Heart right ventricle (tissue), 16 donors: ENCODE measurements around the gene RBBP4. TPM values are rescaled to one million over a fixed set of nuclear protein-coding genes. Genes with fewer than 3 reads are reported as not detected.
A peak's percentile ranks its signal among the peaks of the same experiment; 100 is the strongest.

Experiments used
- ATAC-seq, 8 donors: fragments of 200-7000 bp; cut with Tn5 transposase; one replicate each; pipeline ENCODE4 v1.9.1; 2020; ENCODE audit warnings: mild to moderate bottlenecking in 8 of 8, moderate library complexity in 8 of 8, moderate number of reproducible peaks in 1 of 8
- DNase-seq, 2 donors: peaks; one replicate each; pipeline ENCODE4 v3.0.0-alpha.2; 2020
- H3K27ac ChIP-seq, 10 donors: fragments of 200-600 bp; sonication (generic) in 2 of 10; one replicate each; pipeline versions ENCODE4 v1.5.0 to v1.8.0; 2020 to 2022; ENCODE audit warnings: mild to moderate bottlenecking in 3 of 10
- H3K27me3 ChIP-seq, 7 donors: fragments of 200-600 bp; one replicate each; pipeline ENCODE4 v1.8.0; 2021 to 2022; ENCODE audit warnings: mild to moderate bottlenecking in 2 of 7
- H3K36me3 ChIP-seq, 9 donors: fragments of 200-600 bp; sonication (generic) in 1 of 9; one replicate each; pipeline versions ENCODE4 v1.5.0 to v1.8.0; 2020 to 2022; ENCODE audit warnings: mild to moderate bottlenecking in 2 of 9
- H3K4me1 ChIP-seq, 9 donors: fragments of 200-600 bp; sonication (generic) in 1 of 9; one replicate each; pipeline versions ENCODE4 v1.5.0 to v1.8.0; 2020 to 2022; ENCODE audit warnings: mild to moderate bottlenecking in 4 of 9
- H3K4me3 ChIP-seq, 10 donors: fragments of 200-600 bp; sonication (generic) in 2 of 10; one replicate each; pipeline versions ENCODE4 v1.5.0 to v1.8.0; 2020 to 2022; ENCODE audit warnings: mild to moderate bottlenecking in 7 of 10, moderate library complexity in 2 of 10
- H3K9me3 ChIP-seq, 11 donors: fragments of 200-600 bp in 10 of 11; sonication (generic) in 2 of 11; one replicate each; pipeline versions ENCODE4 v1.5.0 to v1.8.0; 2013 to 2022; ENCODE audit warnings: mild to moderate bottlenecking in 2 of 11, control low read depth in 1 of 11, moderate library complexity in 1 of 11
- WGBS, 2 donors: extraction: QIAGEN DNeasy Blood & Tissue Kit; methylation state at CpG; one replicate each; pipeline ENCODE4 v1.1.7; 2013; ENCODE audit warnings: inconsistent platforms in 1 of 2; 5-methylcytosine and 5-hydroxymethylcytosine counted together
- intact Hi-C, 10 donors: fragments of 100-400 bp; cut with DNase I; formaldehyde crosslinking; loops; one replicate each; pipeline versions ENCODE4 v1.11.1 to v1.14.2; 2022
- polyA plus RNA-seq, 2 donors: library from polyadenylated mRNA; stranded (reverse); fragments of 200-250 nt; gene quantifications; one replicate each; pipeline ENCODE4 v1.2.3, GENCODE V29; 2013
- total RNA-seq, 10 donors: library from RNA; stranded (reverse); fragmentation: NEBNext Ultra II Directional in 3 of 10; extraction: Animal tissue kit (Norgen Biotek cat#: 25700) in 3 of 10; gene quantifications; one replicate each; pipeline versions ENCODE4 v1.2.1 to v1.2.4, GENCODE V29; 2021 to 2023
- TF ChIP-seq, protein P1 (sequence below), 9 donors: fragments of 200-600 bp; sonication (generic) in 2 of 9; IDR thresholded peaks; one replicate each; pipeline versions ENCODE4 v1.5.0 to v1.8.0; 2021 to 2022; ENCODE audit warnings: antibody characterized with exemption in 9 of 9, mild to moderate bottlenecking in 5 of 9, moderate library complexity in 1 of 9
- donor health status: Arrhythmogenic right ventricular cardiomyopathy.
- donor health status: ischemic (EF 13 %, LVEDD 7.1; RV severe dilation, severe dysfunction).
- donor health status: healthy with polysubstance abuse.
- donor health status: DM: no; HTN: yes; CAD: no.
- donor health status: DM: no; HTN: no; CAD: no.
- donor health status: ischemic (EF 25% LVEDD 6.9; RV normal size, moderate dysfunction).
- donor health status: ischemic (EF 25% LVEDD 5.7; RV mildly dilated, moderate dysfunction).
- donor health status: healthy.
- donor health status: DM: yes; HTN: yes; CAD: no.
- donor health status: Ischemic cardiomyopathy.
- donor health status: ischemic (EF 35%, LVEDD 5.7; RV mildly dilated, moderate dysfunction).
- donor health status: nonischemic (EF 11% LVEDD 7.7; RV severe dilation, severe dysfunction).
- donor health status: DM: yes; HTN: yes; CAD: no.
- donor health status: PGD.
- donor health status: ischemic (EF 29% LVEDD 5.4; RV normal size, mild dysfunction).
- donor health status: nonischemic (EF 23%, LVEDD 6.1; RV moderate dilation, normal function).

Gene RBBP4
- total and polyA plus RNA-seq, 12 donors: 17.9 to 119 (median 109) TPM

DNA sequence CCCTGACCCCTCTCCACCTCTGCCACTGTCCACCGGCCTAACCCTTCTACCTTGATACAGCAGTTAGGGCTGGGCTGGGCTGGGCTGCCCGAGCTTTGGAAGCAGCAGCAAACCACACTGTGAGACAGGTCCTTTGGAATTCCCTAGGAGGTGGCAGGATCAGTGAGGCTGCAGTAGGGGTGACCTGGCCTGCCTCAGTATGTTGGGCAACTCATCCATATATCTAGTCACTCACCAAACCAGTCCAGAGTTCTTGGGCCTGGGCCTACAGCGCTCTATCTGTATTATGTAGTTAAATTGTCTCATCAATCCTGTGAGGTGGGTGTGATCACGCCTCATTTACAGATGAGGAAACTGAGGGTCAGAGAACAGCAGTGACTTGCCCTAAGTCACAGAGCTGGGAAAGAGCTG, 64.9 kb downstream of the RBBP4 start:
- no peaks in the 10 kb centered on the region for H3K9me3 ChIP-seq
- H3K27ac ChIP-seq: no peak overlapping the region
- TF ChIP-seq, protein P1, sequence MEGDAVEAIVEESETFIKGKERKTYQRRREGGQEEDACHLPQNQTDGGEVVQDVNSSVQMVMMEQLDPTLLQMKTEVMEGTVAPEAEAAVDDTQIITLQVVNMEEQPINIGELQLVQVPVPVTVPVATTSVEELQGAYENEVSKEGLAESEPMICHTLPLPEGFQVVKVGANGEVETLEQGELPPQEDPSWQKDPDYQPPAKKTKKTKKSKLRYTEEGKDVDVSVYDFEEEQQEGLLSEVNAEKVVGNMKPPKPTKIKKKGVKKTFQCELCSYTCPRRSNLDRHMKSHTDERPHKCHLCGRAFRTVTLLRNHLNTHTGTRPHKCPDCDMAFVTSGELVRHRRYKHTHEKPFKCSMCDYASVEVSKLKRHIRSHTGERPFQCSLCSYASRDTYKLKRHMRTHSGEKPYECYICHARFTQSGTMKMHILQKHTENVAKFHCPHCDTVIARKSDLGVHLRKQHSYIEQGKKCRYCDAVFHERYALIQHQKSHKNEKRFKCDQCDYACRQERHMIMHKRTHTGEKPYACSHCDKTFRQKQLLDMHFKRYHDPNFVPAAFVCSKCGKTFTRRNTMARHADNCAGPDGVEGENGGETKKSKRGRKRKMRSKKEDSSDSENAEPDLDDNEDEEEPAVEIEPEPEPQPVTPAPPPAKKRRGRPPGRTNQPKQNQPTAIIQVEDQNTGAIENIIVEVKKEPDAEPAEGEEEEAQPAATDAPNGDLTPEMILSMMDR (IDR thresholded peaks at IDR 0.05): no peak
- peaks cover 0 to 9% (median 0%) of the 10 kb centered on the region in 9 donors for H3K4me1 ChIP-seq
- H3K4me3 ChIP-seq: no peak overlapping the region
- H3K36me3 ChIP-seq: no peaks in the 10 kb centered on the region
- no peaks in the 10 kb centered on the region for H3K27me3 ChIP-seq
- ATAC-seq: no peak
- intact Hi-C loops: loop anchor here in 3 of 10 donors (10.0 kb wide), 2 partner anchors 159 to 369 kb away; partner anchors contain the start of genes FNDC5 (in 3 of the 3) and AZIN2 (in 1 of the 3)
- WGBS, 2 donors: 96 to 97% methylated on average over 4 of the region's 4 CpGs
- DNase-seq: no peak

DNA sequence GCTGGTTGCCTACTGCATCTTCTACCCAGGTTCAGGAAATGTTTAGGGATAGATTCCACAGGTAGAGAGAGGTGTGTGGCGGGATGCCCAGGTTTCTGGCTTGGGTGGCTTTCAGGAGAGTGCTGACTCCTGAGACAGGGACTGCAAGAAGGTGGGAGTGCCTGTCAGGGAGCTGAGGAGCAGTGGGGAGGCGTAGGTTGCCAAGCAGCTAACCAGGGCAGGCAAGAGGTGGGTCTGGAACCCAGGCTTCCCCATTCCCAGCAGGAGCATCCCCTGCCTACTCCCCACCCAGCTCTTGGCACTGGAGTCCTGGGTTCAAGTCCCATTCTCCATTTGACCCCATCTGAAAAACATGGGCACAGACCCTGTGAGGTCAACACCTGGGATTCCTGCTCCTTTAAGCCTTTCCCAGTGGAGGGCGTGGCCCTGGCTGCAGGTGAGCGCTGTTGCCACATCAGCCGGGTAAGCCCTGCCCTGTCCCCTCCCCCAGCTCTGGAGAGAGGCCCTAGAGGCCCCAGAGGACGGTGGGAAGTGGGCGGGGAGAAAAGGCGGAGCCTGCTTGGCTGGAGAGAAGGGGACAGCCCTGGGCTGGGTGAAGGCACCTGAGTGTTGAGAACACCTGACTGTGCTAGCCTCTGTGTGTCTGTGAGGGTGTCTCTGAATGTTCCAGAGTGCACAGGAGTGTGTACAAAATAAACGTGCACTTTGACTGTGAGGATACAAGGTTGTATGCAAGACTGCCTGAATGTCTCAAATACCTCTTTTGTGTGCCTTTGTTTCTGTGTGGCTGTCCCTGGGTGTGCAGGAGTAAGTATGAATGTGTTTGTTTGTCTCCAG, 65.5 kb downstream of the RBBP4 start:
- no peaks in the 10 kb centered on the region for H3K9me3 ChIP-seq
- no peaks in the 10 kb centered on the region for H3K36me3 ChIP-seq
- WGBS, 2 donors: 27 to 31% methylated on average over 9 of the region's 9 CpGs
- ATAC-seq (peak; percentile 40 to 78 (median 56)), DNase-seq (peak in 1 of 2 donors; percentile 57)
- TF ChIP-seq, protein P1 (IDR thresholded peaks at IDR 0.05): no peak
- intact Hi-C loops: loop anchor here in 3 of 10 donors (10.0 kb wide), 2 partner anchors 158 to 368 kb away; partner anchors contain the start of genes FNDC5 (in 3 of the 3) and AZIN2 (in 1 of the 3)
- no peak overlapping the region for H3K4me3 ChIP-seq
- peaks cover 0 to 9% (median 0%) of the 10 kb centered on the region in 9 donors for H3K4me1 ChIP-seq
- H3K27me3 ChIP-seq: no peaks in the 10 kb centered on the region
- no peak overlapping the region for H3K27ac ChIP-seq

DNA sequence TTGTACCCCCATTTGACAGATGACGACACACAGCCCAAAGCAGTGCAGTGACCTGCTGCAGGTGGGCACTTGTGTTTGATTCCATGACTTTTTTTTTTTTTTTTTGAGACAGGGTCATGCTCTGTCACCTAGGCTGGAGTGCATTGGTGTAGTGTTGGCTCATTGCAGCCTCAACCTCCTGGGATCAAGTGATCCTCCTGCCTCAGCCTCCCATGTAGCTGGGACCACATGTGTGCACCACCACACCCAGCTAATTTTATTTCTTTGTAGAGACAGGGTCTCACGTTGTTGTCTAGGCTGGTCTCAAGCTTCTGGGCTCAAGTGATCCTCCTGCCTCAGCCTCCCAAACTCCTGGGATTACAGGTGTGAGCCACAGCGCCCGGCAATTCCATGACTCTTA, 66.5 kb downstream of the RBBP4 start:
- peaks cover 0 to 3% (median 0%) of the 10 kb centered on the region in 9 donors for H3K4me1 ChIP-seq
- no peaks in the 10 kb centered on the region for H3K9me3 ChIP-seq
- H3K27ac ChIP-seq: no peak overlapping the region
- H3K4me3 ChIP-seq: no peak overlapping the region
- DNase-seq: no peak
- 93 to 96% methylated on average over 4 of the region's 4 CpGs for WGBS, 2 donors
- no peak for ATAC-seq
- no peaks in the 10 kb centered on the region for H3K27me3 ChIP-seq
- H3K36me3 ChIP-seq: no peaks in the 10 kb centered on the region
- intact Hi-C loops: loop anchor here in 3 of 10 donors (10.0 kb wide), 2 partner anchors 157 to 367 kb away; partner anchors contain the start of genes FNDC5 (in 3 of the 3) and AZIN2 (in 1 of the 3)
- TF ChIP-seq, protein P1 (IDR thresholded peaks at IDR 0.05): no peak

DNA sequence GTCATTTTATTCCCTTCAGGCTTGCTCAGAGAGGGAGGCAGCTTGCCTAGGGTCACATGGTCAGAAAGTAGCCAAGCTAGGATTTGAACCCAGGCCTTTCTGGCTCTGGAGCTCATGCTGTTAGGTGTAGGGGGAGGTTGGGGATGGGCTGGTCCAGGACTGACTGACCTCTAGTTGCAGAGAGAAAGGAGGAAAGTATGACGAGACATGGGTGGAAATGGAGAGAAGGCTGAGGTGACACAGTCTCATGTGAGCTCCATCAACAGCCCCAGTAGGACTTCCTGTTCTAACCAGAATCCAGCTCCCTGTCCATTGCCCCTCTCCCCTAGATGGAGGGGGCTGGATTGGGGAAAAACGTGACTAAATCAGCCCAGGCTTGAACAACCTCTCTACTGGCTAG, 67.0 kb downstream of the RBBP4 start:
- no peak overlapping the region for H3K27ac ChIP-seq
- intact Hi-C loops: loop anchor here in 3 of 10 donors (10.0 kb wide), 2 partner anchors 157 to 367 kb away; partner anchors contain the start of genes FNDC5 (in 3 of the 3) and AZIN2 (in 1 of the 3)
- H3K4me1 ChIP-seq: no peaks in the 10 kb centered on the region
- WGBS, 2 donors: 74 to 84% methylated on average over 2 of the region's 2 CpGs
- no peaks in the 10 kb centered on the region for H3K36me3 ChIP-seq
- ATAC-seq (no peak), DNase-seq (no peak)
- no peak overlapping the region for H3K4me3 ChIP-seq
- H3K9me3 ChIP-seq: no peaks in the 10 kb centered on the region
- TF ChIP-seq, protein P1 (IDR thresholded peaks at IDR 0.05): no peak
- H3K27me3 ChIP-seq: no peaks in the 10 kb centered on the region
